ENCODE data around the gene ZIC3. TPM values are rescaled to one million over a fixed set of nuclear protein-coding genes. Genes with fewer than 3 reads are reported as not detected.
A peak's percentile ranks its signal among the peaks of the same experiment; 100 is the strongest.

The ZIC3 gene
- total RNA-seq, 1 experiment from 2014 or later, result 126 TPM

DNA sequence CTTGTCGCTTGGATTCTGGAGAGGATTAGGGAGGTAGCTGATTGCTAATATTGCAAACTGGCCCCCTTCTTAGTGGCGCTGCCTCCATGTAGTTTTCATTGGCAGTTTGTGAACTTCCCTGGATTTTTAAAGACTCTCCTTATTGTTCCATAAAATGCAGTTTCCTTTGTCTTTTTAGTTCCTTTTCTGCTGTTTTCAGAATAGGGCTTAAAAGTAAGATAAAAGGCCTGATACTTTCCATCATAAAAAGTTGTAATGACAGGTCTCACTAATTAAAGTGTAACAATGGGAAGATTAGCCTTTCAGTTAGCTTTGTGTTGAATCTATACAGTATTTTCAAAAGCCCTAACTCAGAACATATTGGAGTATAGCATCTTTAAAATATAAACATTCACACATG lies 21.2 kb downstream of the ZIC3 start:
- Histone ChIP-seq H3K18ac (ENCODE audit: insufficient read length, low read depth, low read length) (no peak overlapping the region), H3K9me3 (ENCODE audit: control insufficient read depth, low read depth, low read length) (no peaks in the 10 kb centered on the region), H3K4me1 (ENCODE audit: insufficient read depth, low read length) (peaks cover 13% of the 10 kb centered on the region), H4K91ac (ENCODE audit: insufficient read length, low read depth, low read length) (no peak overlapping the region), H2BK15ac (ENCODE audit: low read depth, low read length) (no peak overlapping the region), H3K79me1 (ENCODE audit: insufficient read depth, low read depth, low read length, poor library complexity, severe bottlenecking) (no peaks in the 10 kb centered on the region), H3K4ac (ENCODE audit: low read depth, low read length) (no peak overlapping the region), H4K5ac (ENCODE audit: insufficient read length, low read depth, low read length) (no peak overlapping the region), H3K9ac (ENCODE audit: extremely low read depth, insufficient read length, low read length) (no peak overlapping the region), H2BK5ac (ENCODE audit: insufficient read length, low read length) (no peak overlapping the region), H3K79me2 (ENCODE audit: insufficient read depth, low read length) (no peaks in the 10 kb centered on the region), H3K23ac (ENCODE audit: insufficient read length, low read depth, low read length) (no peak overlapping the region), H2BK20ac (ENCODE audit: low read depth, low read length, poor library complexity, severe bottlenecking) (no peak overlapping the region), H2BK120ac (ENCODE audit: low read depth, low read length, poor library complexity, severe bottlenecking) (no peak overlapping the region), H3K27me3 (ENCODE audit: insufficient read depth, low read length) (no peaks in the 10 kb centered on the region), H3K14ac (ENCODE audit: insufficient read depth, low read length) (no peak overlapping the region), H3K23me2 (ENCODE audit: insufficient read length, low read depth, low read length, poor library complexity, severe bottlenecking) (no peaks in the 10 kb centered on the region), H4K8ac (replicated peaks; ENCODE audit: insufficient read length, low read depth, low read length) (no peak overlapping the region), H4K20me1 (ENCODE audit: control insufficient read depth, insufficient read depth, insufficient read length) (no peaks in the 10 kb centered on the region), H3K4me2 (ENCODE audit: insufficient read depth, insufficient read length, low read length) (no peak overlapping the region), H2BK12ac (ENCODE audit: insufficient read length, low read depth, low read length) (no peak overlapping the region), H3K56ac (ENCODE audit: insufficient read length, low read depth, low read length) (no peak overlapping the region), H2AK5ac (ENCODE audit: insufficient read length, low read length) (no peak overlapping the region), H2AFZ (ENCODE audit: low read length) (no peak overlapping the region), H3T11ph (ENCODE audit: low read length) (no peak overlapping the region), H3K27ac (ENCODE audit: insufficient read length, low read depth, low read length) (no peak overlapping the region)
- Mint-ChIP-seq H3K4me3 (no peak overlapping the region), H3K4me1 (peaks cover 53 to 69% of the 10 kb centered on the region in 2 experiments), H3K27me3 (ENCODE audit: low read depth) (no peaks in the 10 kb centered on the region), H3K27ac (peak overlapping the region in 1 of 3 experiments; percentile 83; a peak in 2 of 7 replicates), H3K36me3 (ENCODE audit: insufficient read depth in 1 of 3, low read depth in 3 of 3) (no peaks in the 10 kb centered on the region; a peak in 1 of 7 replicates), H3K9me3 (peaks cover 0 to 36% of the 10 kb centered on the region in 2 experiments; a peak in 2 of 5 replicates)
- WGBS (ENCODE audit: extremely low coverage, insufficient read length, low lambda C conversion rate), result no CpG with 5 or more reads among the region's 2 CpGs
- no peak for DNase-seq
- TF ChIP-seq, protein P1, sequence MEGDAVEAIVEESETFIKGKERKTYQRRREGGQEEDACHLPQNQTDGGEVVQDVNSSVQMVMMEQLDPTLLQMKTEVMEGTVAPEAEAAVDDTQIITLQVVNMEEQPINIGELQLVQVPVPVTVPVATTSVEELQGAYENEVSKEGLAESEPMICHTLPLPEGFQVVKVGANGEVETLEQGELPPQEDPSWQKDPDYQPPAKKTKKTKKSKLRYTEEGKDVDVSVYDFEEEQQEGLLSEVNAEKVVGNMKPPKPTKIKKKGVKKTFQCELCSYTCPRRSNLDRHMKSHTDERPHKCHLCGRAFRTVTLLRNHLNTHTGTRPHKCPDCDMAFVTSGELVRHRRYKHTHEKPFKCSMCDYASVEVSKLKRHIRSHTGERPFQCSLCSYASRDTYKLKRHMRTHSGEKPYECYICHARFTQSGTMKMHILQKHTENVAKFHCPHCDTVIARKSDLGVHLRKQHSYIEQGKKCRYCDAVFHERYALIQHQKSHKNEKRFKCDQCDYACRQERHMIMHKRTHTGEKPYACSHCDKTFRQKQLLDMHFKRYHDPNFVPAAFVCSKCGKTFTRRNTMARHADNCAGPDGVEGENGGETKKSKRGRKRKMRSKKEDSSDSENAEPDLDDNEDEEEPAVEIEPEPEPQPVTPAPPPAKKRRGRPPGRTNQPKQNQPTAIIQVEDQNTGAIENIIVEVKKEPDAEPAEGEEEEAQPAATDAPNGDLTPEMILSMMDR (conservative IDR thresholded peaks at IDR 0.05), result no peak

Data from H9 (cell line).